Motor neuron (in vitro differentiated cells): Measurements from ENCODE around the gene RSPO3. TPM values are rescaled to one million over a fixed set of nuclear protein-coding genes. Genes with fewer than 3 reads are reported as not detected.

Experiments used
- ATAC-seq, 8 experiments: fragments of 200-7000 bp; cut with Tn5 transposase; replicated peaks in 6 of 8; 2 replicates each; pipeline ENCODE4 v1.8.0; 2021; ENCODE audit warnings: mild to moderate bottlenecking in 8 of 8, moderate library complexity in 8 of 8
- H3K27ac ChIP-seq, 2 donors: fragments of 250-450 bp; sonication (Bioruptor Pico); 2 replicates each; pipeline ENCODE4 v1.9.0; 2021; ENCODE audit warnings: antibody characterized with exemption in 2 of 2, mild to moderate bottlenecking in 2 of 2, moderate library complexity in 1 of 2
- H3K4me1 ChIP-seq, 2 donors: fragments of 250-450 bp; sonication (Bioruptor Pico); replicated peaks in 1 of 2; 2 replicates each; pipeline ENCODE4 v1.6.1; 2021; ENCODE audit warnings: antibody characterized with exemption in 2 of 2, mild to moderate bottlenecking in 2 of 2, moderate library complexity in 1 of 2
- H3K4me3 ChIP-seq, 5 donors: fragments of 250-450 bp; sonication (Bioruptor Pico); 2 replicates each; pipeline ENCODE4 v1.9.0; 2021; ENCODE audit warnings: antibody characterized with exemption in 5 of 5, mild to moderate bottlenecking in 5 of 5, moderate library complexity in 4 of 5
- WGBS, 10 experiments: fragments of 450-650 bp; shearing (Covaris generic); methylation state at CpG; one replicate each; pipeline ENCODE4 v1.0.0; 2022; 5-methylcytosine and 5-hydroxymethylcytosine counted together
- in situ Hi-C, 9 experiments: fragments of 400-800 bp; cut with MboI; loops; one replicate each; pipeline ENCODE4 v1.15.0; 2021; ENCODE audit warnings: low sequenced_read_pairs in 9 of 9, low pct_unique_long_range_greater_than_20kb in 2 of 9; ENCODE audit not compliant: unreplicated experiment in 9 of 9
- total RNA-seq, 8 experiments: library from RNA; unstranded; fragments of 300-600 nt; gene quantifications; 2 replicates each; pipeline versions ENCODE4 v1.2.3 to v1.2.4, GENCODE V29; 2022

RSPO3 gene
- total RNA-seq, 8 experiments from 2014 or later, result 0.04 to 0.76 (median 0.19) TPM; not detected in 1

DNA sequence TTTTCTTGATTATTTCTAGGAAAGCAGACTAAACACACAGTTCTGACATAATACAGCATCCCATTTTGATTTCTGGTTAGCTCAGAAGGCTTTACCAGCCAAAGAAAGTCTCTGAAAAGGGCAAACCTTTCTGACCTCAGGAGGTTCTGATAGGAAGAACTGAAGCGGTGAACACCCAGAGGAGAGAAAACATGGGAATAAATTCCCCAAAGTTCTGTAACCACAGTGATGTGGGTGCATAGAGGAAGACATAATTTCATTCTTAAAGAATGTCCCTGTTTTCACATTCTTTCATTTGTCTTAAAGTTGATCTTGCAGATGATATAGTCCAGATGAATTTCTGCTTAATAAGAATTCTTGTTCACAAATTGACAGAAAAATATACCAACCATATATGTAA lies 60.3 kb downstream of the RSPO3 start:
- Histone ChIP-seq H3K4me1 (peaks cover 0 to 4% of the 10 kb centered on the region in 2 donors), H3K4me3 (no peak overlapping the region), H3K27ac (no peak overlapping the region)
- WGBS, 10 experiments, result 73 to 100% (median 100%) methylated on average over 1 of the region's 1 CpG; no CpG with 5 or more reads in 3 of the 10 experiments
- in situ Hi-C loops, result no loop called here
- no peak for ATAC-seq

DNA sequence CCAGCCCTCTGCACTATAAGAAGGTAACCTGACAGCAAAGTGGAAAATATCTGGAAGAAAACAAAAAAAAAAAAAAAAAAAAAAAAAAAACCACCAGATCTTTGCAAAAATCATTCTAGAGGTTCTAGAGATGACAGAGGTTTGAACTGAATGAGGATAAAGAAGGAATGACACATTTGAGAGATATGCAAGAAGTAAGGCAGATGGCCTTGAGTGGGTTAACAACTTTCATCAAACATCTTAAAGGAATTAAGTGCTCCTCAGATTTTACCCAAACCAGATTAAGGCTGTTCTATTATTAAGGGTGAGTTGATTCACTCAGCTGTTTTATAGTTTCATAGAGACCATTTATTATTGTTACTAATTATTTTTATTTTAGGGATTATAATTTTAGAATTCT lies 62.0 kb downstream of the RSPO3 start:
- in situ Hi-C loops, result no loop called here
- Histone ChIP-seq H3K27ac (no peak overlapping the region), H3K4me1 (peaks cover 0 to 4% of the 10 kb centered on the region in 2 donors), H3K4me3 (no peak overlapping the region)
- no peak for ATAC-seq

DNA sequence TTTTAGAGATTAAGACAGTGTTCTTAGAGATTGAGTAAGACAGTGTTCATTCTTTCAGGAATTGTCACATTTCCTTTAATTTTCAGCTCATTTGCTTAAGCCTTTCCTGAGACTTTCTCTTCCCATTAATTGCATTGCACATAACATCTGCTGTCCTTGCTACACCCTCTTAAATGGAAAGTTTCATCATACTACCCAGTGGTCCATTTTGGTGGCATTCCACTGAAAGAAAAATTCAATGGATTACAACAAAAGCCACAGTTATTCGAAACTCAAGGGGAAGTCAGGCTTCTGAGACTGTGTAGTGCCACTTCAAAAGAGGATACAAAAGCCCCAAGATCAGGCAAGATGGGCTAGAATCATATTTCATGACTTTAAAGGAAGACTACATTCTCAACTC lies 64.0 kb downstream of the RSPO3 start:
- peak in 2 of 8 experiments; percentile 21 to 67 for ATAC-seq
- H3K4me3 ChIP-seq, result no peak overlapping the region
- in situ Hi-C loops, result no loop called here
- no peaks in the 10 kb centered on the region for H3K4me1 ChIP-seq
- 0 to 100% (median 75%) methylated on average over 1 of the region's 1 CpG; no CpG with 5 or more reads in 5 of the 10 experiments for WGBS, 10 experiments
- H3K27ac ChIP-seq, result no peak overlapping the region

DNA sequence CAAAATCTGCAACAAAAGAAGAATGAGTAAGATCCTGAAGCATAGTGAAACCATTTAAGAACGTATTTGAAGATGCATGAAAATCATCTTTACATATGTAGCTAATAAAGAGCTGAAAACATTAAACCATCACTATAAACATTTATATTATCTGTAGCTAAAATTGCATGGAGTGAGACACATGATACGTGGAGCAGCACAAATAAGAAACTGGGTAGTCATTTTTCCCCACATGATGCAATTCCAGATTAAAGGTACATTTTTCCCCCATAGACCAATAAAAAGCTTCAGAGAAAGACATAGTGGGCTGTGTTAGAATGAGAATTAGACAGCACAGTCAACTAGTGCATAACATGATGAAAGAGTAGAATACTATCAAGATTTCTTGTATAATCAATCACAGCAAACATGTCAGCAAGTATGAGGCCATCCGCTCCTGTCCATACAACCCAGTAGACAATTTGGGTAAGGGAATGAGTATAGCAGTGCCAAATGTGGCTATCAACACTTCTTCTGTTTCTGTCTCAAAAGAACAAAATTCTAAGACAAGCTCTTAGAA lies 67.0 kb downstream of the RSPO3 start:
- WGBS, 10 experiments, result 37 to 93% (median 85%) methylated on average over 1 to 3 of the region's 3 CpGs

GRCh38 chr6:127186889-127187288 lies 68.4 kb downstream of the RSPO3 start:
- no peak overlapping the region for H3K27ac ChIP-seq
- in situ Hi-C loops, result no loop called here
- no peak overlapping the region for H3K4me3 ChIP-seq
- WGBS, 10 experiments, result 34 to 100% (median 57%) methylated on average over 1 to 6 of the region's 6 CpGs
- H3K4me1 ChIP-seq, result no peaks in the 10 kb centered on the region
- ATAC-seq, result peak in 1 of 8 experiments; percentile 31

More for the DNA sequence above, 67.0 kb downstream of the RSPO3 start:
- peak in 3 of 8 experiments; percentile 22 to 48 (median 30) for ATAC-seq
- Histone ChIP-seq H3K4me1 (no peaks in the 10 kb centered on the region), H3K4me3 (no peak overlapping the region), H3K27ac (no peak overlapping the region)
- in situ Hi-C loops, result no loop called here

GRCh38 chr6:127188744-127189143 lies 70.3 kb downstream of the RSPO3 start:
- H3K4me3 ChIP-seq, result no peak overlapping the region
- H3K4me1 ChIP-seq, result no peaks in the 10 kb centered on the region
- WGBS, 10 experiments, result 44 to 86% (median 82%) methylated on average over 1 of the region's 1 CpG; no CpG with 5 or more reads in 6 of the 10 experiments
- no peak for ATAC-seq
- no peak overlapping the region for H3K27ac ChIP-seq
- in situ Hi-C loops, result no loop called here

DNA sequence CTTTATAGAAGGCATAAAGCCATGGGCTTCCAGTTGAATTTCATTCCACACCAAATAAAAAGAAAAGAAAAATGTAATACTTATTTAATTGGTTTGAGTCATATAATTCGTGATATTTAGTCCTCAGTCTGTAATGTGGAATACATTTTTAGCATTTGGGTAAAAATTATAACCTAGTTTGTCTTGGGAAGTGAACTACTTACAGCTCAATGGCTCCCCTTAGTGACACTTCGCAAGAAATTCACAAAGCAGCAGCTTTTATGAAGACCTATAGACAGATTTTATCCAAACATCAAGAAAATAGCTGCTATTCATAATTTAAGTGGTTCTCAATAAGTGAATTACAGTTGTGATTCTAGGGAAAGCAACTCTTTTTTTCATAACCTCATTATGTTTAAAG lies 72.1 kb downstream of the RSPO3 start:
- ATAC-seq, result peak in 2 of 8 experiments; percentile 30 to 45

GRCh38 chr6:127191716-127192115 lies 73.2 kb downstream of the RSPO3 start:
- in situ Hi-C loops, result no loop called here
- ATAC-seq, result no peak
- 0 to 100% (median 80%) methylated on average over 1 of the region's 1 CpG; no CpG with 5 or more reads in 5 of the 10 experiments for WGBS, 10 experiments
- Histone ChIP-seq H3K4me1 (no peaks in the 10 kb centered on the region), H3K27ac (no peak overlapping the region), H3K4me3 (no peak overlapping the region)

More for the DNA sequence above, 72.1 kb downstream of the RSPO3 start:
- in situ Hi-C loops, result no loop called here
- Histone ChIP-seq H3K4me1 (no peaks in the 10 kb centered on the region), H3K27ac (no peak overlapping the region), H3K4me3 (no peak overlapping the region)
- 0 to 43% (median 25%) methylated on average over 1 to 2 of the region's 2 CpGs for WGBS, 10 experiments

GRCh38 chr6:127192911-127193541 lies 74.6 kb downstream of the RSPO3 start:
- H3K27ac ChIP-seq, result no peak overlapping the region
- peak in 2 of 8 experiments; percentile 91 to 94 for ATAC-seq
- no peak overlapping the region for H3K4me3 ChIP-seq
- H3K4me1 ChIP-seq, result no peaks in the 10 kb centered on the region
- 0 to 93% (median 57%) methylated on average over 2 to 3 of the region's 3 CpGs; no CpG with 5 or more reads in 1 of the 10 experiments for WGBS, 10 experiments
- in situ Hi-C loops, result no loop called here

DNA sequence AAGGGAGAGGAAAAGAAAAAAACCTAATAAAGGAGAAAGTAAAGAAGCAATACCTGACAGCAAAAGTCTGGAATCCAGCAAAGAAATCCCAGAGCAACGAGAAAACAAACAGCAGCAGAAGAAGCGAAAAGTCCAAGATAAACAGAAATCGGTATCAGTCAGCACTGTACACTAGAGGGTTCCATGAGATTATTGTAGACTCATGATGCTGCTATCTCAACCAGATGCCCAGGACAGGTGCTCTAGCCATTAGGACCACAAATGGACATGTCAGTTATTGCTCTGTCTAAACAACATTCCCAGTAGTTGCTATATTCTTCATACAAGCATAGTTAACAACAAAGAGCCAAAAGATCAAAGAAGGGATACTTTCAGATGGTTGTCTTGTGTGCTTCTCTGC lies 77.4 kb downstream of the RSPO3 start:
- Histone ChIP-seq H3K4me3 (no peak overlapping the region), H3K4me1 (no peaks in the 10 kb centered on the region), H3K27ac (no peak overlapping the region)
- no peak for ATAC-seq
- in situ Hi-C loops, result no loop called here
- 71 to 100% (median 91%) methylated on average over 2 to 3 of the region's 3 CpGs for WGBS, 10 experiments

GRCh38 chr6:127198549-127198948 lies 80.1 kb downstream of the RSPO3 start:
- no peak overlapping the region for H3K4me3 ChIP-seq
- ATAC-seq, result no peak
- H3K27ac ChIP-seq, result no peak overlapping the region
- H3K4me1 ChIP-seq, result no peaks in the 10 kb centered on the region
- 31 to 100% (median 74%) methylated on average over 1 to 5 of the region's 5 CpGs; no CpG with 5 or more reads in 1 of the 10 experiments for WGBS, 10 experiments
- in situ Hi-C loops, result no loop called here

DNA sequence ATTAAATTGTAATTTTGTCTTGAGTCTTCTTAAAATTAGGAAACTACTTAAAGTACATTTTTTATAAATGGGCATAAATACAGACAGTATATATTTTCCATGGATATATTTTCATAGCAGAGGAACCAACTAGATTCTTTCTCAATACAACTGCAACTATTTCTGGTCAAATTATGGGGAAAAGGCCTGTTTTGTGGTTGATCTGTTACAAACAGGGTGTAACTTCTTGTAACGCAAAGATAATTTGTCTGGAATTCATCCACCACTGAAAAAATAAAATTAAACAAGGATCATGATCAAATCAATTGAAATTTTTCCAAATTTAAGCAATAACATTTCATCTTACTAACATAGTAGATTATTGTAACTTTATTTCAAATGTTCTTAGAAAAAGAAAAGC lies 81.0 kb downstream of the RSPO3 start:
- WGBS, 10 experiments, result 67 to 100% (median 83%) methylated on average over 1 of the region's 1 CpG; no CpG with 5 or more reads in 1 of the 10 experiments
- Histone ChIP-seq H3K27ac (no peak overlapping the region), H3K4me1 (no peaks in the 10 kb centered on the region), H3K4me3 (no peak overlapping the region)
- in situ Hi-C loops, result no loop called here
- no peak for ATAC-seq

GRCh38 chr6:127200114-127200513 lies 81.6 kb downstream of the RSPO3 start:
- in situ Hi-C loops, result no loop called here
- WGBS, 10 experiments, result 63 to 96% (median 89%) methylated on average over 2 to 7 of the region's 8 CpGs; no CpG with 5 or more reads in 3 of the 10 experiments
- no peak overlapping the region for H3K27ac ChIP-seq
- H3K4me1 ChIP-seq, result no peaks in the 10 kb centered on the region
- ATAC-seq, result no peak
- no peak overlapping the region for H3K4me3 ChIP-seq

GRCh38 chr6:127201321-127201720 lies 82.8 kb downstream of the RSPO3 start:
- 14 to 100% (median 80%) methylated on average over 1 to 2 of the region's 2 CpGs; no CpG with 5 or more reads in 1 of the 10 experiments for WGBS, 10 experiments
- in situ Hi-C loops, result no loop called here
- H3K4me3 ChIP-seq, result no peak overlapping the region
- no peaks in the 10 kb centered on the region for H3K4me1 ChIP-seq
- ATAC-seq, result no peak
- H3K27ac ChIP-seq, result no peak overlapping the region
